Activated CD8-positive, alpha-beta memory T cell treated with anti-CD3 and anti-CD28 coated beads, Interleukin-2, amount 10 ng/mL, durations not matched to agents 7 days and 5 days (primary cell): Measurements from ENCODE around the gene PRR23B. TPM values are rescaled to one million over a fixed set of nuclear protein-coding genes. Genes with fewer than 3 reads are reported as not detected.
"Not testable (repeated sequence)": the region's sequence is repeated elsewhere in the genome, so short reads cannot be mapped to it uniquely, and the experiment has no call there.

Experiments
- ATAC-seq: fragments of 150-1000 bp; cut with Tn5 transposase; one replicate; pipeline ENCODE4 v1.10.0; 2021; ENCODE audit warnings: moderate library complexity
- CTCF ChIA-PET: fragments of 350-600 bp; sonication (Branson Sonifier 250); formaldehyde crosslinking; loops from one replicate; lab custom pipeline; 2021; ENCODE audit warnings: antibody characterized with exemption; lab: Charles Lee
- DNase-seq: peaks from one replicate; pipeline ENCODE4 v3.0.0-alpha.2; 2020
- H3K27ac Mint-ChIP-seq: one replicate; pipeline ENCODE4 v1.8.0; 2021; ENCODE audit warnings: mild to moderate bottlenecking, mixed read lengths
- H3K27me3 Mint-ChIP-seq: one replicate; pipeline ENCODE4 v1.8.0; 2021; ENCODE audit warnings: mixed read lengths
- H3K36me3 Mint-ChIP-seq: one replicate; pipeline ENCODE4 v1.8.0; 2021; ENCODE audit warnings: mild to moderate bottlenecking, mixed read lengths
- H3K4me1 Mint-ChIP-seq: one replicate; pipeline ENCODE4 v1.8.0; 2021; ENCODE audit warnings: mixed read lengths
- H3K4me3 Mint-ChIP-seq: one replicate; pipeline ENCODE4 v1.8.0; 2021; ENCODE audit warnings: mild to moderate bottlenecking, moderate library complexity, mixed read lengths
- H3K9me3 Mint-ChIP-seq: one replicate; pipeline ENCODE4 v1.8.0; 2022; ENCODE audit warnings: low read depth, mixed read lengths
- total RNA-seq, 2 experiments: library from RNA; stranded (reverse); gene quantifications; one replicate each; pipeline ENCODE4 v1.2.3, GENCODE V29; 2021

The PRR23B gene
- total RNA-seq, result not detected

DNA sequence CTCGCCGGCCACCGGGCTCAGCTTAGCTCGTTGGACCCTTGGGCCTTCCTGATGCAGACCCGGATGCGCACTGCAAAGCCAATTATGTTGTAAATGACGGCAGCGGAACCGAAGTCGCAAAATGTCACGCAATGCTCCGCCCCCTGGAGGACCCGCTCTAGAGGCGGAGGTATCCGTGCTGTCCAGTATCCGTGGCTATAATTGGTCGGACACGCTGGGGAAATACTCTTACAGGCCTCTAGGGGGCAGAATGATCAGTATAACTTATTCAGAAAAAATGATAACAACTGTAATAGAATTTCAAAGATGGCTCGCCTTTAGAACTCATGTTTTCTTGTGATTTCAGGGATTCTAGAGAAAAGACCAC is at the start of gene PRR23B:
PRR23B (minus strand) TSS at position 59 of the 367 bp plus-strand sequence. CDS start 265 bp downstream, outside the sequence.
- CTCF ChIA-PET, result interaction anchor here (0.9 kb wide), 1 partner anchor 308 kb away, joined by 3 read pairs; no protein-coding TSS in a partner anchor
- Mint-ChIP-seq H3K27me3 (no peaks in the 10 kb centered on the region), H3K4me3 (no peak within 1 kb of the TSS), H3K4me1 (no peaks in the 10 kb centered on the region), H3K27ac (no peak within 1 kb of the TSS), H3K36me3 (no peaks in the 10 kb centered on the region), H3K9me3 (peaks cover 3% of the 10 kb centered on the region)
- ATAC-seq, result no peak
- DNase-seq, result no peak

- H3K4me1 Mint-ChIP-seq, result no peaks in the 10 kb centered on the region
- H3K27me3 Mint-ChIP-seq, result peaks cover 2% of the 10 kb centered on the region
- H3K9me3 Mint-ChIP-seq, result no peaks in the 10 kb centered on the region
- CTCF ChIA-PET, result no interaction called here
- ATAC-seq, result no peak
- DNase-seq, result no peak
- H3K27ac Mint-ChIP-seq, result no peak overlapping the region
- no peak overlapping the region for H3K4me3 Mint-ChIP-seq
- no peaks in the 10 kb centered on the region for H3K36me3 Mint-ChIP-seq
Observed at GRCh38 chr3:139062918-139063317, 42.2 kb upstream of the PRR23B start.

- no peak for ATAC-seq
- no peak overlapping the region for H3K27ac Mint-ChIP-seq
- CTCF ChIA-PET, result no interaction called here
Observed at GRCh38 chr3:139052802-139053600, 32.3 kb upstream of the PRR23B start.

DNA sequence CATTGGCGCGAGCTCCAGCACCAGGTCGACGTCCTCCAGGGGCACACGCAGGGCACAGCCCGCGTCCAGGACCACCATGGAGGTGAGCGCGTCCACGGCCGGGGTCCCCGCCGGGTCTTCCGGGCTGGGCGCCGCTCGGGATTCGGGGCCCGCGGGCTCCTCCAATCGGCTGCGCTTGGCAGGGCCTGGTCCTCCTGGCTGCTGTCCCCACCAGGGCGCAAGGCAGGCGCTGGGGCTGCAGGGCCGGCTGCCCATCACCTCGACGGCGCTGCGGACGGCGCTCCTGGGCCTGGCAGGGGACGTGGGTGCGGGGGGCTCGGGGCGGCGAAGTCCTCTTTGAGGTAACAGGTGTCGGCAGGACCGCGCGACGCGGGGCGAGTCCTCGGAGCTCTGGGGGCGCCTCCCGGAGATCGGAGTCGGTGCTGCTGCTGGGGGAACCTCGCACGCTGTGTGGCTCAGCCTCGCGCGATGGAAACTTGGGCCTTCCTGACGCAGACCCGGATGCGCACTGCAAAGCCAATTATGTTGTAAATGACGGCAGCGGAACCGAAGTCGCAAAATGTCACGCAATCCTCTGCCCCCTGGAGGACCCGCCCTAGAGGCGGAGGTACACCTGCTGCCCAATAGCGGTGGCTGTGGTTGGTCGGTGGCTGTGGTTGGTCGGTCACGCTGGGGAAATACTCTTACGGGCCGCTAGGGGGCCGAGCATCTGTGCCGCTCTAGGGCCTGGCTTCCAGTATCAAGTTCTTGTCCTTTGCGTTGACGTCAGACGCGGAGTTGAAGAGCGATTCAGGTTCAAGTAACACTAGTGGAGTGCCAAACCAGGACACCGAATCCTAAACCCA is 23.9 kb upstream of the PRR23B start, which contains the start of gene PRR23C:
PRR23C (minus strand) TSS at position 527 of the 845 bp plus-strand sequence; CDS start at position 255, 272 bp downstream.
- DNase-seq, result no peak
- no peak for ATAC-seq
- Mint-ChIP-seq H3K4me1 (no peaks in the 10 kb centered on the region), H3K27me3 (no peaks in the 10 kb centered on the region), H3K9me3 (peaks cover 8% of the 10 kb centered on the region), H3K36me3 (no peaks in the 10 kb centered on the region), H3K27ac (no peak within 1 kb of the TSS), H3K4me3 (no peak within 1 kb of the TSS)
- CTCF ChIA-PET, result no interaction called here

More at GRCh38 chr3:139052802-139053600, 32.3 kb upstream of the PRR23B start:
- H3K9me3 Mint-ChIP-seq, result peaks cover 9% of the 10 kb centered on the region
- H3K4me1 Mint-ChIP-seq, result no peaks in the 10 kb centered on the region
- H3K27me3 Mint-ChIP-seq, result no peaks in the 10 kb centered on the region
- H3K4me3 Mint-ChIP-seq, result no peak overlapping the region
- no peaks in the 10 kb centered on the region for H3K36me3 Mint-ChIP-seq
- DNase-seq, result no peak

DNA sequence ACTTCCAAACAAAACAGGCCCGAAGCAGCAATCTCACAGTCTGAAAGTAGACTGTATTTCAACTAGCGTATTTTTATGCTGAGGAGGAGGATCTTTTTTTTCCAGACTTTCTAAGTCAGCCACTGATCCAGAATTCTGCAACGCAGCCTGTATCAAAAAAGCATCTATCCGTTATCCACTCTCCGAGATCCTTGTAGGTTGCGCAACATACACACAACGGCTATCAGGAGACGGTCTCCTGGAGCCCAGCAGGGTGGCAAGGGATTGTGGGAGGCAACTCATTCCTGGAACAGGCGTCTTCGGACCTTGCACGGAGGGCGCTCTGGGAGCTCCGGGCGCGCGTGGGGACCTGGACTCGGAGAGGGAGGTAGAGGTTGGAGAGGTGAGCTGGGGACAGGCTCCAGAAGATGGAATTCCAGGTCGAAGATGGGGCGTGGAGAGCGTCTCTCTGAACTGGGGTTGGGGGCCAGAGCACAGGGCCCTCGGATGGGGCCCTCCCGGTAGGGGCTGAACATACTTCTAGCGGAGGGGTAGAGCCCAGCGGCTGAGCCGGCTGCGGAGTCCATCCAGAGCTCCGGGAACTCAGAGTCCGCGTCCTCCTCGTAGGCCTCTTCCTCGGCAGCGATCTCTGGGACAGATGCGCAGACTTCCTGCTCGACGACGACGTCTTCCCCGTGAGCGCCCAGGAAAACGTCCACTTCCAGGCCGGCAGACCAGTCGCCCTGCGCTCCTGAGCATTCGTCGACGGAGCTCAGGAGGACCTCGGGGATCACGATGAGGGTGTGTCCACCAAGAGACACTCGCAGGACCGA is 23.0 kb upstream of the PRR23B start:
- no peak overlapping the region for H3K27ac Mint-ChIP-seq
- H3K36me3 Mint-ChIP-seq, result no peaks in the 10 kb centered on the region
- CTCF ChIA-PET, result no interaction called here
- no peaks in the 10 kb centered on the region for H3K4me1 Mint-ChIP-seq
- no peak for DNase-seq
- ATAC-seq, result no peak
- no peak overlapping the region for H3K4me3 Mint-ChIP-seq
- H3K27me3 Mint-ChIP-seq, result no peaks in the 10 kb centered on the region
- peaks cover 8% of the 10 kb centered on the region for H3K9me3 Mint-ChIP-seq

DNA sequence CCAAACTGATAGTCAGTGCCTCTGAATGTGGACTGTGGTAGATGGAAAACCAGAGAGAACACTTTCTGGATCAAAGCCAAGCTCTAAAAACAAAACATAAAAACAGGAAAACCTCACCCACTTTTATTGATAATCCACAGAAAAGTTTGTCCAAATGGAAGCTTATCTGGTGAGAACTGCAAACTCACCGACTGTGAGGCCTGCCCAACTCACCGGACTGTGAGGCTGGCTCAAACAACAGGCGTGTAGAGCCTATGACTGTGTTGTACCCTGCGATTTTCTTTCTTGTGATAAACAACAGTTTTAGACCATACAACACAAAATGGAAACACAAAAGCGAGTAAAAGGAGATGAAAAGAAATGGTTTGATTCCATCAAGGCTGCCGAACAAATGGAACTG is 16.8 kb upstream of the PRR23B start:
- no peaks in the 10 kb centered on the region for H3K36me3 Mint-ChIP-seq
- H3K4me1 Mint-ChIP-seq, result no peaks in the 10 kb centered on the region
- H3K4me3 Mint-ChIP-seq, result no peak overlapping the region
- no peak for ATAC-seq
- H3K27me3 Mint-ChIP-seq, result no peaks in the 10 kb centered on the region
- CTCF ChIA-PET, result no interaction called here
- no peaks in the 10 kb centered on the region for H3K9me3 Mint-ChIP-seq
- H3K27ac Mint-ChIP-seq, result no peak overlapping the region
- DNase-seq, result no peak

GRCh38 chr3:139032326-139033002 is 11.7 kb upstream of the PRR23B start:
- H3K4me3 Mint-ChIP-seq, result no peak overlapping the region
- H3K36me3 Mint-ChIP-seq, result no peaks in the 10 kb centered on the region
- CTCF ChIA-PET, result interaction anchor here (0.7 kb wide), 1 partner anchor 34 kb away, joined by 3 read pairs; no protein-coding TSS in a partner anchor
- DNase-seq, result no peak
- H3K9me3 Mint-ChIP-seq, result peaks cover 3% of the 10 kb centered on the region
- H3K27me3 Mint-ChIP-seq, result no peaks in the 10 kb centered on the region
- no peaks in the 10 kb centered on the region for H3K4me1 Mint-ChIP-seq
- ATAC-seq, result no peak
- no peak overlapping the region for H3K27ac Mint-ChIP-seq

DNA sequence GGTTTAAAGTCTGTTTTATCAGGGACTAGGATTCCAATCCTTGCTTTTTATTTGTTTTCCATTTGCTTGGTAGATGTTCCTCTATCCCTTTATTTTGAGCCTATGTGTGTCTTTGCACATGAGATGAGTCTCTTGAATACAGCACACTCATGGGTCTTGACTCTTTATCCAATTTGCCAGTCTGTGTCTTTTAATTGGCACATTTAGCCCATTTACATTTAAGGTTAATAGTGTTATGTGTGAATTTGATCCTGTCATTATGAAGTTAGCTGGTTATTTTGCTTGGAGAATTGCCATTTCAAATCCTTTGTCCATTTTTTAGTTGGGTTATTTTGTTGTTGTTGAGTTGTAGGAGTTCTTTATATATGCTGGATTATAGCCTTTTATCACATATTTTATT is 9.8 kb upstream of the PRR23B start:
- CTCF ChIA-PET, DNase-seq, ATAC-seq, H3K27me3 Mint-ChIP-seq, H3K9me3 Mint-ChIP-seq, H3K4me1 Mint-ChIP-seq, H3K4me3 Mint-ChIP-seq, H3K27ac Mint-ChIP-seq, H3K36me3 Mint-ChIP-seq: not testable (repeated sequence)

DNA sequence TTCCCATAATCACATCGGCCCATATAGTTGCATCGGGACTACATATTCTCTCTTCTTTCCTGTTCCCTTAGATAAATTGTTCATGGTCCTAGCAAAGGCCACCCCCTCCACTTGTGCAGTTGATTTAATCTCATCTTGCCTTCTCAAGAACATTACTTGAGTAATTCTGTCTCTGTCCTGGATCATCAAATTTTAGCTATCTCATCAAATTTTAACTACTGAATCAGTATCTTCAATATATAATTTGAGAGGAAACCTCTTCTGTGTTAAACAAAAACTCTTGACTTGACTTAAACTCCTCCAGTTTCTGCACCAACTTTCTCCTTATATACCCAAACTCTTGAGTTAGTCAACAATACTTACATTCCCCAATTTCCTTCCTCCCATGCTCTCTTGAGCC is 4.2 kb upstream of the PRR23B start:
- Mint-ChIP-seq H3K27me3 (no peaks in the 10 kb centered on the region), H3K4me1 (no peaks in the 10 kb centered on the region), H3K36me3 (no peaks in the 10 kb centered on the region), H3K4me3 (no peak overlapping the region), H3K27ac (no peak overlapping the region), H3K9me3 (no peaks in the 10 kb centered on the region)
- ATAC-seq, result no peak
- DNase-seq, result no peak
- CTCF ChIA-PET, result no interaction called here

DNA sequence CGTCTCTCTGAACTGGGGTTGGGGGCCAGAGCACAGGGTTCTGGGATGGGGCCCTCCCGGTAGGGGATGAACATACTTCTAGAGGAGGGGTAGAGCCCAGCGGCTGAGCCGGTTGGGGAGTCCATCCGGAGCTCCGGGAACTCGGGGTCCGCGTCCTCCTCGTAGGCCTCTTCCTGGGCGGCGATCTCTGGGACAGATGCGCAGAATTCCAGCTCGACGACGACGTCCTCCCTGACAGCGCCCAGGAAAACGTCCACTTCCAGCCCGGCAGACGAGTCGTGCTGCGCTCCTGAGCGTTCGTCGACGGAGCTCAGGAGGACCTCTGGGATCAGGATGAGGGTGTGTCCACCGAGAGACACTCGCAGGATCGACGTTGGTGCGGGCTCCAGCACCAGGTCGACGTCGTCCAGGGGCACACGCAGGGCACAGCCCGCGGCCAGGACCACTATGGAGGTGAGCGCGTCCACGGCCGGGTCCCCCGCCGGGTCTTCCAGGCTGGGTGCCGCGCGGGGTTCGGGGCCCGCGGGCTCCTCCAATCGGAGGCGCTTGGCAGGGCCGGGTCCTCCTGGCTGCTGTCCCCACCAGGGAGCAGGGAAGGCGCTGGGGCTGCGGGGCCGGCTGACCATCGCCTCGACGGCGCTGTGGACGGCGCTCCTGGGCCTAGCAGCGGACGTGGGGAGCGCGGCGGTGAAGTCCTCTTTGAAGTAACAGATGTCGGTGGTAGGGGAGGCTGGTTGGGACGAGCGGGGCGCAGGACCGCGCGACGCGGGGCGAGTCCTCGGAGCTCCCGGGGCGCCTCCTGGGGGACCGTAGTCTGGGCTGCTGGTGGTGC is 474 bp downstream of the PRR23B start:
- Mint-ChIP-seq H3K27me3 (no peaks in the 10 kb centered on the region), H3K36me3 (no peaks in the 10 kb centered on the region), H3K27ac (no peak overlapping the region), H3K4me1 (no peaks in the 10 kb centered on the region), H3K4me3 (no peak overlapping the region), H3K9me3 (peaks cover 3% of the 10 kb centered on the region)
- DNase-seq, result no peak
- no peak for ATAC-seq
- CTCF ChIA-PET, result no interaction called here

DNA sequence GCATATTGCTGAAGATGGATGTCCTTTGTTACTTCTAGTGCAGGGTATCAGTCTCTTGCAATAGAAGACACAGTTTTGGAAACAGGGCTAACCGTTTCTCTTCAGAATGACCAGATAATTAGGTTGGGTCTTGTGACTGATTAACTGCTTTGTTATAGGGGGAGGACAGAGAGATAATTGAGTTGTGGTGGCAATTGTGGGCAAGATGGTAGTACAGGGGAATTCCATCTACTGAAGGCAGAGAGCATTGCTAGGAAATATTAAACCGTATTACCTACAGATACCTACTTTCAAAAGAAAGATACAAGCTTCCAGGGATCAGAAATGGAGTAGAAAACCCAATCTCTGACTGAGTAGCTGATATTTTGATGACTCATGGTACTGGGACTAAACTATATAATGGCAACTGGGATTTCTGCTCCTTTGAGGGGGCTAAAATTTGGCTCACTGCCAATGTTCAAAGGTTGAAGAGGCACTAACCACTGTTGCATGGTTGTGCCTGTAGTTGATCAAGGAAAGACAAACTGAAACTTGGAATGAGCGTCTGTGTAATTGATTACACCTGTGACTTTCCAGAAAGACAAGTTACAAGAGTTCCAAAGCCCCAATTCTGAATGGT is 4.2 kb downstream of the PRR23B start:
- H3K9me3 Mint-ChIP-seq, result peaks cover 3% of the 10 kb centered on the region
- ATAC-seq (no peak), DNase-seq (no peak)
- no peak overlapping the region for H3K4me3 Mint-ChIP-seq
- no peak overlapping the region for H3K27ac Mint-ChIP-seq
- no peaks in the 10 kb centered on the region for H3K27me3 Mint-ChIP-seq
- CTCF ChIA-PET, result no interaction called here
- no peaks in the 10 kb centered on the region for H3K36me3 Mint-ChIP-seq
- H3K4me1 Mint-ChIP-seq, result no peaks in the 10 kb centered on the region
